GM18502 (cell line): ENCODE data around the gene TYW5.
A peak's percentile ranks its signal among the peaks of the same experiment; 100 is the strongest.

ENCODE experiments used
- ATAC-seq: cut with Tn5 transposase; IDR thresholded peaks from one replicate; pipeline ENCODE4 v1.9.1; 2021; ENCODE audit warnings: mild to moderate bottlenecking; ENCODE audit not compliant: unreplicated experiment, poor library complexity

Gene TYW5

DNA sequence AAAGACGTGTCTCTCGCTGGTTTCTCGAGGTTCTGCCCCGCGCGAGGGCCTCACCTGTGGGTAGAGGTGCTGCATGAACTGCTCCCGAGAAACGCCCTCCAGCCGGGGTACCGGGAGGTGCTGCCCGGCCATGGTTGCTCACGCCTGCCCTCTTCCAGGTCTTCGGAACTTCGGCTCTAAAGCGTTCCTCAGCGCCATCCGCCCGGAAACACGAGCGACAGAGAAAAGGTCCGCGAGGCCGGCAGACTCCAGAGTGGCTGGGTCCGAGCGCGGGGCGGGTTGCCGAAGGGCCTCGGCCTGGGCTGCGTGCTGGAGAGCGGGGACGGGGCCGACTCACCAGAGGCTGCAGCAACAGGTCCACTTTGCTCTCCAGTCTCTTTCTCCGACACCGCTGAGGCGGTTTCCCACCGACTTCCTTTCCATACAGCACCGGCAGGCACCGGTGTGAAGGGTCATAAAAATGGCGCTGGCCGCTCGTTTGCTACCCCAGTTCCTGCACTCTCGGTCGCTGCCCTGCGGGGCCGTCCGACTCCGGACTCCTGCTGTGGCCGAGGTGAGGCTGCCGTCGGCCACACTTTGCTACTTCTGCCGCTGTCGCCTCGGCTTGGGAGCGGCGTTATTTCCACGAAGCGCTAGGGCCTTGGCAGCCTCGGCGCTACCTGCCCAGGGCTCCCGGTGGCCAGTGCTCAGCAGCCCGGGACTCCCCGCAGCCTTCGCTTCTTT, at the start of gene TYW5, which contains the start of gene MAIP1:
Gene TYW5, minus strand, starts transcription at position 153 of the 723 bp plus-strand sequence. Its CDS starts 21 bp downstream, at position 132.
Gene MAIP1, plus strand, starts transcription at position 244 of the 723 bp plus-strand sequence. Its CDS starts 217 bp downstream, at position 461.
- peak; percentile 86 for ATAC-seq

- no peak for ATAC-seq
Measured at GRCh38 chr2:200003444-200003843, 48.2 kb upstream of the TYW5 start.

DNA sequence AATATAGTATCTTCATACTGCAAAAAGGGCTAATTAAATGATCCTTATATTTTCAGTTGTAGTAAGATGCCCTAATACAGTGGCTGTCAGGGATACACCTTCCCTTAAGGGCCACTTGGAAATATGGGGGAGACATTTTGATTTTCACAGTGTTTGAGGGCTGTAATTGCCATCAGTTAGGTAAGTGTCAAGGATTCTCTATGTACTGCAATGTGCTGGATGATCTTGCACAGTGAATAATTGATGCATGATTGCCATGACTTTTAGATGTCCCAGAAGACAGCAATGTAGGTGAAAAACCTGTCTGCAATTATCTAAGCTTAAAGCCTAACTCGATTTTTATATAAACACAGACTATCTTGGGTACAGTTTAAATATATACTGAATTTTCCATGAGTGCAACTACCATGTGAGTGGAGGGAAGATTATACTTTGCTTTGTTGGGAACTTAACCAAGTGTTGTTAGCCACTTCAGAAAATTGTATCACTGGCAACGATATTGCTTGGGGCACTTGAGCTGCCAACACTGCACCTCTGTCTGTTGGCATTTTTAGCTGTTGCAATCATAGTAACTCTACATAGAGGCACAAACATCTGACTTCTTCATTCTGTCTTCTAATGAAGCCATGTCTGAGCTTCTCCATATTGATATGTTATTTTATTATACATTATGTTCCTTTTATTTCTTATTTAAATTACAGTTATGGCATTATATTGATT, 45.3 kb upstream of the TYW5 start:
- ATAC-seq = no peak

- ATAC-seq = no peak
Measured at GRCh38 chr2:199999166-199999565, 43.9 kb upstream of the TYW5 start.

DNA sequence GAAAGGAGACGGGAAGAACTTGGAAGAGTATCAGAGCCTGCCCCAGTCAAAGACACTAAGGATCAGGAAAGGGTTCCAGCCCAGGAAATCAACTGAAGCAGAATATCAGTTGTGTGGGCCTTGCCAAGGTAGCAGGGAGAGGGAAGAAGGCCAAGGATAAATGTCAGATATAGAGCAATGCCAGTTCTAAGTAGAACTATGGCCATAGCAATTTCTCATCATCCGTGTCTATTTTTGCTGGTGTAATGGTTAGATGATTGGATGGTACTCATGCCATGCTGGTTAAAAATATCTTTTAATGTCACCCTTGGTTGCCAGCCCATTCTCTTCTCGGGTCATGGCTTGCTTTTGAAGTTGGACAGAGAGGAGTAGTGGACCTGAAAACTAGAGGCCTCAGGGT, 42.0 kb upstream of the TYW5 start:
- no peak for ATAC-seq

DNA sequence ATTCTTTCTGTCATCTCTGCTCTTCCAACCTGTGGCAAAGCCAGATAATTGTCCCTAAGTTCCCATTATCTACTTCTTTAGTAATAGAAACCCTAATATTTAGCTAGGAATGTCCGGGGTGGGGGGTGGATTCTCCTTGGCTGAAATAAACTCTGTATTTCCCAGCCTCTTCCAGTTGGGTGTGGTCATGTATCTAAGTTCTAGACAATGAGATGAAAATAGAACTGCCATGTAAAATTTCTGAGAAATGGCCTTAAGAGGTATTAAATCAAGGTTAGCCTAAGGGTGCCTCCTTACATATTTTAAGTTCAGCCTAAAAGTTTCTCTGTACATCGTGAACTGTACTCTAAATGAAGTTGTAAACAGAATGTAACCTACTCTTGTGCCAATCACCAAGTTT, 39.6 kb upstream of the TYW5 start:
- no peak for ATAC-seq

- ATAC-seq = no peak
Measured at GRCh38 chr2:199994371-199994770, 39.1 kb upstream of the TYW5 start.

DNA sequence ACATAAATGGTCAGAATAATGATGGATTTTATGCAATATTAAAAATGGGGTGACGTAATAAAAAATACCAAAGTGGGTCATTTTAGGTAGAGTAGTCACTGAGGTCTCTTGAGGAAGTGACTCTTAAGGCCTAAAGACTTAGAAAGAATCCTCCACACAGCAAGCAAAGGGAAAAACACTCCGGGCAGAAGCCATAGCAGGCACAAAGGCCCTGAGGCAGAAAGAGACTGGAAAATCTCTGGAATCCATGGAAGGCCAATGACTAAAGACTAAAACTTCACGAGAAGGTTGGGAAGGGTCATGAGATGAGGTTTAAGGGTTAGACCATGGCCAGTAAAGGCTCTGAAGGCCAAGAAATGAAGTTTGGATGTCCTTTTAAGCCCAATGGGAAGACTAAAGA, 37.0 kb upstream of the TYW5 start:
- no peak for ATAC-seq

GRCh38 chr2:199991691-199992090, 36.4 kb upstream of the TYW5 start:
- ATAC-seq = no peak

DNA sequence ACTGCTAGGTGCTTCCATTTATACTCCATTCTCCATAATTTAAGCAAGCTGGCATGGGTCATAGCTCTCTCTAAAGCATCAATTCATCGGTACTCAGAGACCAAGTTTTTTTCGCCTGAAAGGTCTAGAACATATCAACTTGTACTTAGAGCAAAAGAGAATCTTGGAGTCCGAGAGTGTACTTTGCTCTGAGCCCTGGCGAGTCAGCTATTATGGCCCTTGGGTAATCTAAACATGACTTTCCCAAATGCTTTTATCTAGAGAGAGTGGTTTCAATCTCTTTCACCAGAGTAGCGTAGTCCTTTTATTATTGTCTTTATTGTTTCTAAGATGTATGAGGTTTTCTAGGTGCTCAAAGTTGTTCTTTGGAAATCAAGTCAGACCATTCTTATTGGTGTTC, 34.5 kb upstream of the TYW5 start:
- ATAC-seq = no peak

GRCh38 chr2:199988151-199988550, 32.9 kb upstream of the TYW5 start:
- ATAC-seq = no peak

DNA sequence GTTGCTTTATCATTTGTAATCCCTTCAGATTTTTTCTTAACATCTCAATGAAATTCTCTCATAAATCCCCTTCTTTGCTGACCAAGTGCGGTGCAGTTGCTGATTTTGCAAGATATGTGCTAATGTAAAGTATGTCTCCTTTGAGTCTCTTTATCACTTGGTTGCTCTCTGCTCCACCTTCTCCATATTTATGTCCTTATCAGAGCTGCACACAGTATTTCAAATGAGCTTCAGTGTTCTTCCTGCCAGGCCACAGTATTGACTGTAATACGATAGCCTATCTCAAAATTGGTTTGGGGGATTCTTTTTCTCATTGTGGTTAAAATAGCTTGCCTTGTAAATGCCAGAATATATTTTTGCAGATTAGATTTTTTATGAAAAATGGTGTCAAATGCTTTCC, 32.3 kb upstream of the TYW5 start:
- ATAC-seq = no peak

DNA sequence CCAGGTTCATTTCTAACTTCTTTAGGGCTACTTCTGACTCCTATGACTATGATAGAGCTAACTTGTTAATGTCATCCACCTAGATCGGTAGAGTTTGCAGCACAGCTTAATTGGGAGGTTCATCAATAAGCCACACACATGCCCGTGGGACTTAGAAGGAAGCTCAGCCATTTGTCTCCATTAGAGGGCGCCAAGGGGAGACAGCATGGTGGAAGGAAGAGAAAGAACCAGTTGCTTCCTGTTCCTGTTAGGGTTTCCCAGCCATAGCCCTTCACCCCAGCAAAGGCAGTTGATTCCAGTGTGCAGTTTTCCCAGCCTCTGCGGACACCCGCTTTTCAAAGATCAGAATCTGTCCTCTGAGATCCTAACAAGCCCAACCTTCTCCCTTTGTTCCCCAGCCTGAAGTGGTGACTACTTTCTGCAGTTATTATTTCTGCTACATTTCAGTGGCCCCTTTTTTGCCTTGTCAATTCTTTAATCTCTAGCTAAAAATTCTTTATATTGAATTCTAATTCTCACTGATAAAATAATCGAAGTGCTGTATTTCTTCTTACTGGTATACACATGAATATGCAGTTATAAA, 30.4 kb upstream of the TYW5 start:
- ATAC-seq = peak; percentile 85

DNA sequence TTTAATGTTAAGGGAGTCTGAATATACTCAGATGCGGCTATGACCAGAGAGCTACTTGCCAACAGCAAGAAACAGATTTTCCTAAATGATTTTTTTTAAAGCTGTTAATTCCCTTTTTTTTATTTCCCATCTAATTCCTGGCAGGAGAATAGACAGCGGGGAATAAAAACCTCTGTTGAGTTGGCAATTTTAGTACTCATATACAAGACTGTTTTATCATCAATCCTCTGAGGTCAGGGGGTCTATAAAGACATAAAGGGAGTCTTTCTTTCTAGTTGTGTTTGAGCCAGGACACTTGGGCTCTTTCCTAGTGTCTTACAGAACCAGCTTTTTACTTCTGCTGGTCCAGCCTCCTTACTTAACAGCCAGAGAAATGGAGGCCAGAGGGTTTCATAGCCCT, 29.5 kb upstream of the TYW5 start:
- ATAC-seq = no peak

GRCh38 chr2:199984159-199984558, 28.9 kb upstream of the TYW5 start:
- ATAC-seq = no peak

DNA sequence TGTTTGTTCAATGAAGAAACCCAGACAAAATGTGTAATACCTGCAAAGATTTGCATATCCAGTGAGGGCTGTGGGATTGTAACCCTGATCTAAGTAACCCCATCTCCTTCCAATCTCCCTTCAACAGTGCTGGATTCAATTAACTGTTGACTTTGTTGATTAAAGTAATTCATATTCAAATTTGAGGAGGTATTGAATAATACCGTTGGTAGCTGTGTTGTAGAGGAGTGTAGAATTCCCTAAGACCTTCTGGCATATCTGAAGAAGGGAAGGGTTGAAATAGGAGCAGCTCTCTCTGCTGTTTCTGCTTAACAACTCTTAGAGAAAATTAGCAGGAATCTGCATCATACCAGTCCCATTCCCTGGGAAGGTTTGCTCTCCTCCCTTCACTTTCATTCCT, 28.2 kb upstream of the TYW5 start:
- ATAC-seq = no peak

DNA sequence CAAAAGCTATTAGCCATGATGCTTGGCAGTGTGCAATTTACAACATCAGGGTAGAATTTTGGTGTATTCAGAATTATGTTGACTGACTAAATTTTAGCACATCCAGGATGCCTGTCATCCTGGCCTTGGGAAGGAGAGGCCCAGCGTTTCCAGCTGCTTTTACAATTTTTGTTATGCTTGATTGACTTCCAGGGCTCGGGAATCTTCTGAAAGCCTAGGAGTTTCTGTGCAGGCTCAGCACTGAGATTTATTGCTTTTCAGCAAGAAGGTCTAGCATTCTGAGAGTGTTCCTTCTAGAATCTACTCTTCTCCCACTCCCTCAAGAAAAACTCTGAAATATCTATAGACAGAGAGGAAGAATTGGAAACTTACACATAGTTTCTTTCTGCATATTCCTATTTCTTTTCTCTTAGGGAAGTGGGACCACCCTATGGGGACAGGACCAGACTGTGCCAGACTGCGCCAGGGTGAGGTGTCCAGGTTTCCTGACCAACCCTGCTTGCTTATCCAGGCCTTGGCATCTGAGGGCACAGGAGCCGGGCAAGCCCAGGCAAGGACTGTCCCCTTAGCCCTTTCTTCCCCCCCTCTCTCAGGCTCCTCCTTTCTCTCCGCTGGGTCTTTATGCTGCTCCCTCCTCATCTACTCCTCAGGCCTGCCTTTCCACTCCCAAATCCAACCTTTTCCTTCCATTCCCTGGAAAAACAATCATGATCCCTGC, 27.0 kb upstream of the TYW5 start:
- no peak for ATAC-seq

DNA sequence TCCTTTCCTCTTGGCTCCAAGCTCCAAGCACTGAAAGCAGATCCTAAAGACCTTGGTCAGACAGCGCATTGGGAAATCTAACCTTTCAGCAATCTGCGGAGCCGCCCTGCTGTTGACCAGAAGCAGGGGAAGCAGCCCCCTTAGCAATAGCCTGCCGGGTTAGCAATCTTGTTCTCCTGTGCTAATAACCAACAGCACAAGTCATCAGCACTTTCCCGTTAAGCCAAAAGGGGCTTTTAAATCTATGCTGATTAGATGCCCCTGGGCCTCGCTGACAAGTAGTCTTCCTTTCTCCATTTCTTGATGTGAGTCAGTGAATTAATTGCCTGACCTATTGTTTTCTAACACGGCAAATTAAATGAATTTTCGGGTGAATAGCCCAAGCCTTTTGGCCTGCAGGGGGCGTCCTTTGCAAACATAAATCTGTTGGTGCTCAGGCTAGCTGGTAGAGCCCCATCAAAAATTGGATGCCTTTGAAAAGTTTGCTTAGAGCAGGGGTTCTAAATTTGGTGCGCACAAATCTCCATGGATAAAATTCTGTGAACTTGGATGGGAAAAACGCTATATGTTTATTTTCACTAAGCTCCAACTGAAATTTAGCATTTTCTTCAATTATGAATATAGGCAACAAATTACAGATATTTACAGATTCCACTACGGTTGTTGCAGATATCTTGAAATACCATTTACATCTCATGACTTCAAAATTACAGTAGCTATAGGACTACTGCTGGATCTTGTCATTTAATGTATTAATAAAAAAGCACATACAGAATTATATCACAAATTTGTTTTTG, 24.7 kb upstream of the TYW5 start:
- ATAC-seq = no peak

DNA sequence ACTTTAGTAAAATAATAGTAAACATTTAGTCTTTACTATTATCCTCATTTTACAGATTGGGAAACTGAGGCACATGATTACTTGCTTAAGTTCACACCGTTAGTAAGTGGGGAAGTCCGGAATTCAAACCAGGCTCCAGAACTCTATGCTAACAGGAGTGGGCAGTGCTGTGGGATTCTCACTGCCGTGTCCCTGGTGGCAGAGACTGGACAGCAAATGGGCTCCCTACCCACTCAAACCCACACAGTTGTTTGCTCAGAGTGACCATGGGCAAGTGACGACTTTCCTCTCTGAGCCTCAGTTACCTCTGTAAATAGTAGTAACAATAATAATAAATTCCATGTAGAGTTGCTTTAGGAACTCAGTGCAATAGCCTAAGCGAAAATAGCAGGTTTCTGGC, 24.1 kb upstream of the TYW5 start:
- no peak for ATAC-seq

- peak; percentile 63 for ATAC-seq
Measured at GRCh38 chr2:199977984-199978415, 22.7 kb upstream of the TYW5 start.
